Measurements from ENCODE around the gene CDV3.
"Not testable (repeated sequence)": the region's sequence is repeated elsewhere in the genome, so short reads cannot be mapped to it uniquely, and the experiment has no call there.

Gene CDV3

GRCh38 chr3:133573629-133574194, at the start of gene CDV3:
Gene CDV3, plus strand, starts transcription at chr3:133573686. Its CDS starts 359 bp downstream, at chr3:133574045.
- peak; percentile 67 for DNase-seq (ENCODE audit: low spot score)
- TF ChIP-seq CTCF (IDR thresholded peaks at IDR 0.05; ENCODE audit: extremely low read depth, missing control alignments) = no peak

GRCh38 chr3:133523758-133524157, 49.7 kb upstream of the CDV3 start:
- DNase-seq (ENCODE audit: low spot score) = not testable (repeated sequence)

GRCh38 chr3:133525435-133525834, 48.1 kb upstream of the CDV3 start:
- no peak for DNase-seq (ENCODE audit: low spot score)
- no peak for TF ChIP-seq CTCF (IDR thresholded peaks at IDR 0.05; ENCODE audit: extremely low read depth, missing control alignments)

GRCh38 chr3:133527081-133527715, 46.3 kb upstream of the CDV3 start:
- DNase-seq (ENCODE audit: low spot score) = no peak
- TF ChIP-seq CTCF (IDR thresholded peaks at IDR 0.05; ENCODE audit: extremely low read depth, missing control alignments) = no peak

- no peak for TF ChIP-seq CTCF (IDR thresholded peaks at IDR 0.05; ENCODE audit: extremely low read depth, missing control alignments)
- no peak for DNase-seq (ENCODE audit: low spot score)
Observed at GRCh38 chr3:133529809-133530208, 43.7 kb upstream of the CDV3 start.

- DNase-seq (ENCODE audit: low spot score) = no peak
- TF ChIP-seq CTCF (IDR thresholded peaks at IDR 0.05; ENCODE audit: extremely low read depth, missing control alignments) = no peak
Observed at GRCh38 chr3:133531981-133532380, 41.5 kb upstream of the CDV3 start.

GRCh38 chr3:133532951-133533350, 40.5 kb upstream of the CDV3 start:
- DNase-seq (ENCODE audit: low spot score) = no peak
- no peak for TF ChIP-seq CTCF (IDR thresholded peaks at IDR 0.05; ENCODE audit: extremely low read depth, missing control alignments)
